Activated B cell treated with CpG ODN at 0.5 μM for 24 hours (primary cell): ENCODE data around the gene UBE2I. TPM values are rescaled to one million over a fixed set of nuclear protein-coding genes. Genes with fewer than 3 reads are reported as not detected.

Experiments used
- ATAC-seq: fragments of 200-7000 bp; cut with Tn5 transposase; one replicate; pipeline ENCODE4 v1.10.0; 2021; ENCODE audit warnings: low read depth, mild to moderate bottlenecking, moderate library complexity
- CTCF ChIA-PET: fragments of 350-600 bp; sonication (Branson Sonifier 250); formaldehyde crosslinking; loops from one replicate; lab custom pipeline; 2021; ENCODE audit warnings: antibody characterized with exemption; lab: Charles Lee
- POLR2A ChIA-PET: fragments of 350-600 bp; sonication (Branson Sonifier 250); formaldehyde crosslinking; loops from one replicate; lab custom pipeline; 2021; ENCODE audit warnings: antibody characterized with exemption; lab: Charles Lee
- DNase-seq: peaks from one replicate; pipeline ENCODE4 v3.0.0; 2022
- H3K27ac Mint-ChIP-seq: one replicate; pipeline ENCODE4 v1.8.0; 2020; ENCODE audit warnings: mixed read lengths
- H3K27me3 Mint-ChIP-seq: one replicate; pipeline ENCODE4 v1.8.0; 2021; ENCODE audit warnings: mixed read lengths
- H3K36me3 Mint-ChIP-seq: one replicate; pipeline ENCODE4 v1.8.0; 2021; ENCODE audit warnings: low read depth, mixed read lengths
- H3K4me1 Mint-ChIP-seq: one replicate; pipeline ENCODE4 v1.8.0; 2021; ENCODE audit warnings: mixed read lengths
- H3K4me3 Mint-ChIP-seq: one replicate; pipeline ENCODE4 v1.8.0; 2020; ENCODE audit warnings: mild to moderate bottlenecking, mixed read lengths
- H3K9me3 Mint-ChIP-seq: one replicate; pipeline ENCODE4 v1.8.0; 2020; ENCODE audit warnings: mixed read lengths
- intact Hi-C: fragments of 100-400 bp; cut with micrococcal nuclease; formaldehyde crosslinking; loops from one replicate; pipeline ENCODE4 v1.15.1; 2024
- total RNA-seq: library from RNA; stranded (reverse); gene quantifications from 2 replicates; pipeline ENCODE4 v1.2.3, GENCODE V29; 2022
- TF ChIP-seq, protein P1 (sequence below): fragments of 200-600 bp; IDR thresholded peaks from one replicate; pipeline ENCODE4 v1.8.0; 2022; ENCODE audit warnings: antibody characterized with exemption, mild to moderate bottlenecking

UBE2I gene
- total RNA-seq, 1 donor from 2014 or later = 240 TPM

- Mint-ChIP-seq H3K36me3 (peaks cover 21% of the 10 kb centered on the region), H3K9me3 (no peaks in the 10 kb centered on the region), H3K27ac (no peak overlapping the region), H3K4me3 (no peak overlapping the region), H3K4me1 (peaks cover 27% of the 10 kb centered on the region), H3K27me3 (no peaks in the 10 kb centered on the region)
- TF ChIP-seq, protein P1, sequence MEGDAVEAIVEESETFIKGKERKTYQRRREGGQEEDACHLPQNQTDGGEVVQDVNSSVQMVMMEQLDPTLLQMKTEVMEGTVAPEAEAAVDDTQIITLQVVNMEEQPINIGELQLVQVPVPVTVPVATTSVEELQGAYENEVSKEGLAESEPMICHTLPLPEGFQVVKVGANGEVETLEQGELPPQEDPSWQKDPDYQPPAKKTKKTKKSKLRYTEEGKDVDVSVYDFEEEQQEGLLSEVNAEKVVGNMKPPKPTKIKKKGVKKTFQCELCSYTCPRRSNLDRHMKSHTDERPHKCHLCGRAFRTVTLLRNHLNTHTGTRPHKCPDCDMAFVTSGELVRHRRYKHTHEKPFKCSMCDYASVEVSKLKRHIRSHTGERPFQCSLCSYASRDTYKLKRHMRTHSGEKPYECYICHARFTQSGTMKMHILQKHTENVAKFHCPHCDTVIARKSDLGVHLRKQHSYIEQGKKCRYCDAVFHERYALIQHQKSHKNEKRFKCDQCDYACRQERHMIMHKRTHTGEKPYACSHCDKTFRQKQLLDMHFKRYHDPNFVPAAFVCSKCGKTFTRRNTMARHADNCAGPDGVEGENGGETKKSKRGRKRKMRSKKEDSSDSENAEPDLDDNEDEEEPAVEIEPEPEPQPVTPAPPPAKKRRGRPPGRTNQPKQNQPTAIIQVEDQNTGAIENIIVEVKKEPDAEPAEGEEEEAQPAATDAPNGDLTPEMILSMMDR = no peak
- no peak for DNase-seq
- ATAC-seq = no peak
- intact Hi-C loops = no loop called here
- ChIA-PET CTCF (no interaction called here), POLR2A (interaction anchor here (0.8 kb wide), 1 partner anchor 17 kb away, joined by 5 read pairs; no protein-coding TSS in a partner anchor)
Observed at GRCh38 chr16:1347962-1348361, 38.5 kb downstream of the UBE2I start.

- intact Hi-C loops = no loop called here
- no peak overlapping the region for H3K27ac Mint-ChIP-seq
Observed at GRCh38 chr16:1348441-1348840, 39.0 kb downstream of the UBE2I start.

GRCh38 chr16:1348926-1349325 lies 39.5 kb downstream of the UBE2I start:
- Mint-ChIP-seq H3K4me1 (peaks cover 29% of the 10 kb centered on the region), H3K27ac (no peak overlapping the region), H3K36me3 (peaks cover 24% of the 10 kb centered on the region), H3K4me3 (no peak overlapping the region), H3K27me3 (no peaks in the 10 kb centered on the region), H3K9me3 (no peaks in the 10 kb centered on the region)
- no peak for DNase-seq
- TF ChIP-seq, protein P1 = no peak
- intact Hi-C loops = no loop called here
- ChIA-PET POLR2A (no interaction called here), CTCF (interaction anchor here (0.8 kb wide), 1 partner anchor 15 kb away, joined by 3 read pairs; no protein-coding TSS in a partner anchor)
- no peak for ATAC-seq

More at GRCh38 chr16:1348441-1348840, 39.0 kb downstream of the UBE2I start:
- Mint-ChIP-seq H3K9me3 (no peaks in the 10 kb centered on the region), H3K4me1 (peaks cover 27% of the 10 kb centered on the region), H3K27me3 (no peaks in the 10 kb centered on the region), H3K36me3 (peaks cover 24% of the 10 kb centered on the region), H3K4me3 (no peak overlapping the region)
- ChIA-PET CTCF (interaction anchor here (0.8 kb wide), 1 partner anchor 15 kb away, joined by 3 read pairs; no protein-coding TSS in a partner anchor), POLR2A (no interaction called here)
- ATAC-seq = no peak
- DNase-seq = no peak
- TF ChIP-seq, protein P1 = no peak

DNA sequence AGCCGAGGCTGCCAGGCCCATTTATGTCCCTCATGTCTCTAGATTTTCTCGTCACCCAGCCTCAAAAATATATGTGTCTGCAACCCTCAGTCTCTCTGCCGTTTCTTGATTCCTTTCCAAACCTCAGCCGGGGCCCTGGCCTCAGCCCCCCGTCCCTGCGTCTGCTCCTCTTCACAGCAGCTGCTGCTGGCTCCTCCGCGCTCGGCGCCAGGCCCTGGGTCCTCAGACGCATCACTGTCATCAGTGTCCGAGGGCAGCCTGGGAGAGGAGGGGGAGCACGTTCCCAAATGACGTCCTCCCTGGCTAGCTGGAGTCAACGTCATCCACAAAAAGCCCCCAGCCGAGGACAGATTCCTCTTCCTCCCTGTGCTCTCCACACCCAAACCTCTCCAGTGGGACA lies 39.9 kb downstream of the UBE2I start:
- ATAC-seq = no peak
- no peak overlapping the region for H3K27ac Mint-ChIP-seq

GRCh38 chr16:1349951-1350350 lies 40.5 kb downstream of the UBE2I start:
- POLR2A ChIA-PET = no interaction called here
- ATAC-seq = no peak
- H3K9me3 Mint-ChIP-seq = no peaks in the 10 kb centered on the region

More for the DNA sequence above, 39.9 kb downstream of the UBE2I start:
- intact Hi-C loops = no loop called here
- ChIA-PET POLR2A (no interaction called here), CTCF (no interaction called here)
- peaks cover 27% of the 10 kb centered on the region for H3K4me1 Mint-ChIP-seq
- DNase-seq = no peak
- no peaks in the 10 kb centered on the region for H3K27me3 Mint-ChIP-seq
- TF ChIP-seq, protein P1 = no peak
- H3K4me3 Mint-ChIP-seq = no peak overlapping the region
- no peaks in the 10 kb centered on the region for H3K9me3 Mint-ChIP-seq
- H3K36me3 Mint-ChIP-seq = peaks cover 24% of the 10 kb centered on the region

More at GRCh38 chr16:1349951-1350350, 40.5 kb downstream of the UBE2I start:
- H3K36me3 Mint-ChIP-seq = peaks cover 24% of the 10 kb centered on the region
- intact Hi-C loops = loop anchor here (2.0 kb wide), 1 partner anchor 71 kb away; the partner anchor contains the start of gene UQCC4
- H3K4me1 Mint-ChIP-seq = peaks cover 27% of the 10 kb centered on the region
- peak overlapping the region; percentile 35 for H3K4me3 Mint-ChIP-seq
- DNase-seq = no peak
- TF ChIP-seq, protein P1 = no peak
- H3K27me3 Mint-ChIP-seq = no peaks in the 10 kb centered on the region
- CTCF ChIA-PET = no interaction called here
- H3K27ac Mint-ChIP-seq = no peak overlapping the region
